ENCODE measurements around the gene PARP14. TPM values are rescaled to one million over a fixed set of nuclear protein-coding genes. Genes with fewer than 3 reads are reported as not detected.

The PARP14 gene
- total RNA-seq: 12.4 and 12.6 TPM in 2 replicates

DNA sequence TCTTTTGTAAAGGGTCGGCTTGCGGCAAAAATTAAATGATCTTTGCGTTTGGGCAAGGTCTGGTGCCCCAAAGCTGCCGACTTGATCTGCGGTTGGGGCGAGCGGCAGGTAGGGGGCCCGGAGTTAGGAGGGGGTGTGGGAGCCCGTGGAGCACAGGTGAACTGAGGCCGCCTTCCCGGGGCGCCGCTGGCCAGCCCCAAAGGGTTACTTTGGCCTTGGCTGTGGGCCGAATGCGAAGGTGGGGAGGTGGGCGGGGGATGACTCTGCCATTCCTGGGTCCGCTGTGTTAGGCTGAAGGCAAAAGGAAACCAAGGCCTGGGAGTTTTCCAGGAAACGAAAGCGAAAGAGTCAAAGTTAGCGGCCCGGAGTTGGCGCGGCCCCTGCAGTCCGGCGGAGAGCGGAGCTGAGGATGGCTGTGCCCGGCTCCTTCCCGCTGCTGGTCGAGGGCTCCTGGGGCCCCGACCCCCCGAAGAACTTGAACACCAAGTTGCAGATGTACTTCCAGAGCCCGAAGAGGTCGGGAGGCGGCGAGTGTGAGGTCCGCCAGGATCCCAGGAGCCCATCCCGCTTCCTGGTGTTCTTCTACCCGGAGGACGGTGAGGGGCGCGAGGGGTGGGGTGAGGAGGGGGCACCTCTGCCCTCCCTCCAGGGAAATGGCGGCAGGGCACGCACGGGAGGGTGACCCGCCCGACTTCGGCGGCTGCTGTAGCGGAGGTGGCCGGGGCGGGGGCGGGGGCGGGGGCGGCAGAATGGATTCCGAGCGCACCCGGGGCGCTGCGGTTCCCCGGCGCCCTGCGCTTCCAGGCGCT is at the start of gene PARP14:
PARP14 (plus strand) TSS at position 365 of the 809 bp plus-strand sequence; CDS start at position 410, 45 bp downstream.

Other genes with a start within 250 kb of the PARP14 start
- 19.5 and 24.1 TPM in 2 replicates for gene KPNA1, start 165.9 kb upstream of the PARP14 start, total RNA-seq
- 8.9 and 9.8 TPM in 2 replicates for gene PARP9, start 116.5 kb upstream of the PARP14 start, total RNA-seq
- gene DTX3L, start 116.5 kb upstream of the PARP14 start, total RNA-seq: 11.1 and 12.6 TPM in 2 replicates
- gene PARP15, start 103.2 kb upstream of the PARP14 start, total RNA-seq: under 0.01 and 0.15 TPM in 2 replicates
- gene HSPBAP1, start 113.0 kb downstream of the PARP14 start, total RNA-seq: 3.9 and 4.2 TPM in 2 replicates
- 12.5 and 12.9 TPM in 2 replicates for gene SLC49A4, start 114.2 kb downstream of the PARP14 start, total RNA-seq

Measured in bronchus fibroblast of lung (primary cell).